Measurements from ENCODE around the gene SPAG16. TPM values are rescaled to one million over a fixed set of nuclear protein-coding genes. Genes with fewer than 3 reads are reported as not detected.

Gene SPAG16
- total RNA-seq, 2 donors from 2014 or later: 15.5 to 22.8 TPM

DNA sequence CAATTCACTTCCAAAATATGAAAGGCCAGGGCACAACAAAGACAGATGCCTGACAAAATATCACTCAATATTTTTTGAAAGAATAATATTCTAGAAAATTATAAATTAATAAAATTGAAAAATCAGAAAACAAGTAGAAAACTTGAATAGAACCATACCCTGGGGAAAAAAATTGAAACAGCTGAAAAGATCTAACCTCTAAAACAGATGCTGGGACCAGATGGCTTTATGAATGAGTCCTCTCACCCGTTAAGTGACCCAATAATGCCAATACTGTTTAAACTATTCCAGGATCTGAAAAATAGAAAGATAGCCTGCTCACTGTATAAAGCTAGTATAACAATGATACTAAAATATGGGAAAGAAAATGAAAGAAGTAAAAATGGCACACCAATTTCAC is 804.3 kb downstream of the SPAG16 start:
- Histone ChIP-seq H3K4me3 (no peak overlapping the region), H3K9me3 (no peaks in the 10 kb centered on the region), H3K27me3 (no peaks in the 10 kb centered on the region), H3K4me1 (no peaks in the 10 kb centered on the region), H3K36me3 (replicated peaks in 1 of 2; ENCODE audit: insufficient read depth in 1 of 2, low read depth in 2 of 2) (no peaks in the 10 kb centered on the region), H3K27ac (no peak overlapping the region)
- intact Hi-C loops (cut with DNase I): no loop called here
- DNase-seq: no peak
- no peak for ATAC-seq
- TF ChIP-seq POLR2A (IDR thresholded peaks at IDR 0.05): no peak
- TF ChIP-seq, protein P1, sequence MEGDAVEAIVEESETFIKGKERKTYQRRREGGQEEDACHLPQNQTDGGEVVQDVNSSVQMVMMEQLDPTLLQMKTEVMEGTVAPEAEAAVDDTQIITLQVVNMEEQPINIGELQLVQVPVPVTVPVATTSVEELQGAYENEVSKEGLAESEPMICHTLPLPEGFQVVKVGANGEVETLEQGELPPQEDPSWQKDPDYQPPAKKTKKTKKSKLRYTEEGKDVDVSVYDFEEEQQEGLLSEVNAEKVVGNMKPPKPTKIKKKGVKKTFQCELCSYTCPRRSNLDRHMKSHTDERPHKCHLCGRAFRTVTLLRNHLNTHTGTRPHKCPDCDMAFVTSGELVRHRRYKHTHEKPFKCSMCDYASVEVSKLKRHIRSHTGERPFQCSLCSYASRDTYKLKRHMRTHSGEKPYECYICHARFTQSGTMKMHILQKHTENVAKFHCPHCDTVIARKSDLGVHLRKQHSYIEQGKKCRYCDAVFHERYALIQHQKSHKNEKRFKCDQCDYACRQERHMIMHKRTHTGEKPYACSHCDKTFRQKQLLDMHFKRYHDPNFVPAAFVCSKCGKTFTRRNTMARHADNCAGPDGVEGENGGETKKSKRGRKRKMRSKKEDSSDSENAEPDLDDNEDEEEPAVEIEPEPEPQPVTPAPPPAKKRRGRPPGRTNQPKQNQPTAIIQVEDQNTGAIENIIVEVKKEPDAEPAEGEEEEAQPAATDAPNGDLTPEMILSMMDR (IDR thresholded peaks at IDR 0.05): no peak
- WGBS, 2 donors: 54 to 68% methylated on average over 1 of the region's 1 CpG

GRCh38 chr2:214096208-214096715 is 812.0 kb downstream of the SPAG16 start:
- H3K4me1 ChIP-seq: no peaks in the 10 kb centered on the region
- no peaks in the 10 kb centered on the region for H3K27me3 ChIP-seq
- no peak for ATAC-seq
- H3K36me3 ChIP-seq (replicated peaks in 1 of 2; ENCODE audit: insufficient read depth in 1 of 2, low read depth in 2 of 2): no peaks in the 10 kb centered on the region
- H3K4me3 ChIP-seq: no peak overlapping the region
- intact Hi-C loops (cut with DNase I): no loop called here
- DNase-seq: no peak
- no peaks in the 10 kb centered on the region for H3K9me3 ChIP-seq
- no peak for TF ChIP-seq POLR2A (IDR thresholded peaks at IDR 0.05)
- TF ChIP-seq, protein P1 (IDR thresholded peaks at IDR 0.05): no peak
- no peak overlapping the region for H3K27ac ChIP-seq
- WGBS, 2 donors: 82 to 83% methylated on average over 4 of the region's 4 CpGs

DNA sequence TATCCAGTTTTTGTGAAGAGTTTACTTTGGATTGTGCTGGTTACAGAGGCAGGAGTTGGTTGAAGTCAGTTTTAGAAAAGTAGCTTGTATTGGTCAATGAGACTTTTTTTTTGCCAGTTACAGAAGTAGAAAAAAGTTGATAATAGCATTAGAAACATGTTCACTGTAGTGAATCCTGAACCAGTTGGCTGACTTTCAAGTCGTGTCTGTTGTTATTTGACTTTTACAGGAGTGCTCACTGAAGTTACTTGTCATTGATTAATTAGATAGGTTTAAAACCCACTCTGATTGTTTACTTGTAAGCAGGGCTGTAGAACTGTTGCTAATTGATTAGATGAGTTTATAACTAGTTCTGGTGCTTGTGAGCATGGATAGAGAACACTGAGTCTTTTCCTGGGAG is 814.5 kb downstream of the SPAG16 start:
- Histone ChIP-seq H3K4me1 (peaks cover 8% of the 10 kb centered on the region), H3K36me3 (replicated peaks in 1 of 2; ENCODE audit: insufficient read depth in 1 of 2, low read depth in 2 of 2) (no peaks in the 10 kb centered on the region), H3K27me3 (no peaks in the 10 kb centered on the region), H3K27ac (no peak overlapping the region), H3K9me3 (no peaks in the 10 kb centered on the region), H3K4me3 (no peak overlapping the region)
- WGBS, 2 donors: 19 to 26% methylated on average over 1 of the region's 1 CpG
- intact Hi-C loops (cut with DNase I): no loop called here
- ATAC-seq (no peak), DNase-seq (no peak)
- no peak for TF ChIP-seq POLR2A (IDR thresholded peaks at IDR 0.05)
- TF ChIP-seq, protein P1 (IDR thresholded peaks at IDR 0.05): no peak

DNA sequence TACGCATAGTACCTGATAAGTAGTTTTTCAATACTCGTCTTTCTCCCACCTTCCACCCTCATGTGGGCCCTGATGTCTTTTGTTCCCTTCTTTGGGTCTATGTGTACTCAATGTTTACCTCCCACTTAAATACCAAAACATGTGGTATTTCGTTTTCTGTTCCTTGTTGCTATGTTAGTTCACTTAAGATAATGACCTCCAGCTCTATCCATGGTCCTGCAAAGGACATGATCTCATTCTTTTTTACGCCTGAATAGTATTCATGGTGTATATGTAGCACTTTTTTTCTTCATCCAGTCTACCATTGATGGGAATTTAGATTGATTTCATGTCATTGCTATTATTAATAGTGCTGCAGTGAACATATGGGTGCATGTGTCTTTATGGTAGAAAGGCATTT is 816.2 kb downstream of the SPAG16 start:
- peaks cover 8% of the 10 kb centered on the region for H3K4me1 ChIP-seq
- no peak for ATAC-seq
- intact Hi-C loops (cut with DNase I): no loop called here

GRCh38 chr2:214103276-214104001 is 819.2 kb downstream of the SPAG16 start:
- Histone ChIP-seq H3K9me3 (no peaks in the 10 kb centered on the region), H3K36me3 (replicated peaks in 1 of 2; ENCODE audit: insufficient read depth in 1 of 2, low read depth in 2 of 2) (no peaks in the 10 kb centered on the region), H3K27me3 (no peaks in the 10 kb centered on the region), H3K4me1 (peaks cover 8% of the 10 kb centered on the region), H3K4me3 (no peak overlapping the region), H3K27ac (peak overlapping the region in 1 of 4 donors; percentile 5)
- DNase-seq (peak; percentile 31 to 58 (median 46)), ATAC-seq (peak; percentile 78)
- intact Hi-C loops (cut with DNase I): no loop called here
- WGBS, 2 donors: 16 to 23% methylated on average over 5 of the region's 5 CpGs
- TF ChIP-seq POLR2A (IDR thresholded peaks at IDR 0.05): no peak
- TF ChIP-seq, protein P1 (IDR thresholded peaks at IDR 0.05): no peak

More for the DNA sequence above, 816.2 kb downstream of the SPAG16 start:
- no peak for DNase-seq
- no peak for TF ChIP-seq POLR2A (IDR thresholded peaks at IDR 0.05)
- Histone ChIP-seq H3K36me3 (replicated peaks in 1 of 2; ENCODE audit: insufficient read depth in 1 of 2, low read depth in 2 of 2) (no peaks in the 10 kb centered on the region), H3K9me3 (no peaks in the 10 kb centered on the region), H3K27ac (no peak overlapping the region), H3K27me3 (no peaks in the 10 kb centered on the region), H3K4me3 (no peak overlapping the region)
- 79 to 83% methylated on average over 4 of the region's 4 CpGs for WGBS, 2 donors

Data from body of pancreas (tissue), 4 donors.